ENCODE measurements around the gene COMMD8.

GRCh38 chr4:47488706-47489105 is 25.2 kb upstream of the COMMD8 start:
- TF ChIP-seq CTCF (conservative IDR thresholded peaks at IDR 0.05), result no peak
- no peak for TF ChIP-seq ZFX (IDR thresholded peaks at IDR 0.05)
